HG02885 (cell line): ENCODE data around the gene RFPL1.
"Not testable (repeated sequence)": the region's sequence is repeated elsewhere in the genome, so short reads cannot be mapped to it uniquely, and the experiment has no call there.

Source experiments
- ATAC-seq: cut with Tn5 transposase; IDR thresholded peaks from one replicate; pipeline ENCODE4 v1.9.1; 2021; ENCODE audit warnings: mild to moderate bottlenecking; ENCODE audit not compliant: unreplicated experiment, poor library complexity

RFPL1 gene

GRCh38 chr22:29438283-29438682, at the start of gene RFPL1:
Gene RFPL1 (plus strand): TSS chr22:29438583.
- ATAC-seq: not testable (repeated sequence)

GRCh38 chr22:29388759-29389090, 49.7 kb upstream of the RFPL1 start:
- ATAC-seq: peak; percentile 20

DNA sequence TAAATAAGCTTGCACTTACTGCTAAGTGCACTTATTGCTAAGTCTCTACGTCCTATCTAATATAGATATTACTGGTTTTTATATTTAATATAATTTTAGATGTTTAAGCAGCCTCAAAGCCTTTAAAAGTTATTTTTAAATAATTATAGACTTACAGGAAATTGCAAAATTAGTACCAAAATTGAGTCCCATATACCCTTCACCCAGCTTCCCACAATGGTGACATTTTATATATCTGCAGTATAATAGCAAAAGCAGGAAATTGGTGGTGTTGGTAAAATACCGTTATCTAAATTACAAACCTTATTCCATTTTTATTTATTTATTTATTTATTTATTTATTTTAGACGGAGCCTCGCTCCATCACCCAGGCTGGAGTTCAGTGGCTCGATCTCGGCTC, 48.1 kb upstream of the RFPL1 start:
- ATAC-seq: no peak

- ATAC-seq: no peak
Observed at GRCh38 chr22:29391546-29391945, 46.8 kb upstream of the RFPL1 start.

- ATAC-seq: no peak
Observed at GRCh38 chr22:29393019-29393608, 45.3 kb upstream of the RFPL1 start.

GRCh38 chr22:29394931-29395581, 43.3 kb upstream of the RFPL1 start:
- ATAC-seq: peak; percentile 45

GRCh38 chr22:29396126-29396525, 42.3 kb upstream of the RFPL1 start:
- no peak for ATAC-seq

DNA sequence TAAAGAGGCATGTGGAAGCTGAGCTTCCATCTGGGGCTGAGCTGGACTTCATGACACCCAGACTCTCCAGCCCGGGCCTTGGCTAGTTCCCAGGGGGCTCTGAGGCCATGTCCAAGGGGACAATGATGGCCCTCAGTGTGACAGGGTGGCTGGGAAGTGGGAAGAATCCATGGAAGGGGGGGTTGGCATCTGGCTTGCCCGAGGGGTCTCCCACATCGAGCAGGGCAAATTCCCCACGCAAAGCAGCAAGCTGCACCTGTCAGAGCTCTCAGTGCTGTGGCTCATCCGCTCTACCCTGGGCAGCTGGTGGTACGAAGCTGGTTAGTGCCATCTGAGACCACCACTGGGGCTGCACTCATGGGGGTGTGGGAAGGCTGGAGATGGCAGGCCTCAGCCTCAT, 40.6 kb upstream of the RFPL1 start:
- ATAC-seq: no peak

- ATAC-seq: no peak
Observed at GRCh38 chr22:29400576-29400975, 37.8 kb upstream of the RFPL1 start.

DNA sequence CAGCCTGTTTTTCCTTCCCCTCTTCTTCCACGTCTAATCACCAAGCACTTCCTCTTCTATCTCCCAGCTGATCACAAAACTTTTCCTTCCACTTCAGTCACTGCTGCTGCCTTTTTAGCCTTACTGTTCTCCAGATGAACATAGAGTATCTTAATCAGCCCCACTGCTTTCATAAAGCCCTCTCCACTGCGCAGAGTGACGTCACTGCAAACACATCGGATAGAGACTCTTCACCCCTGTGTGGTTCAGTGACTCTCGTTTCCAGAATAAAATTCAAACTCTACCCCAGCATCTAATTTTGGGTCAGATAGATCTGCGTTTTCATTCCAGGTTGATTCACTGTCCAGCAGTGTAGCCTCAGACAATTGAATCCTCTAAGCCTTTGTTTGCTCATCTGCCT, 36.8 kb upstream of the RFPL1 start:
- ATAC-seq: not testable (repeated sequence)

- ATAC-seq: no peak
Observed at GRCh38 chr22:29408940-29409339, 29.4 kb upstream of the RFPL1 start.

DNA sequence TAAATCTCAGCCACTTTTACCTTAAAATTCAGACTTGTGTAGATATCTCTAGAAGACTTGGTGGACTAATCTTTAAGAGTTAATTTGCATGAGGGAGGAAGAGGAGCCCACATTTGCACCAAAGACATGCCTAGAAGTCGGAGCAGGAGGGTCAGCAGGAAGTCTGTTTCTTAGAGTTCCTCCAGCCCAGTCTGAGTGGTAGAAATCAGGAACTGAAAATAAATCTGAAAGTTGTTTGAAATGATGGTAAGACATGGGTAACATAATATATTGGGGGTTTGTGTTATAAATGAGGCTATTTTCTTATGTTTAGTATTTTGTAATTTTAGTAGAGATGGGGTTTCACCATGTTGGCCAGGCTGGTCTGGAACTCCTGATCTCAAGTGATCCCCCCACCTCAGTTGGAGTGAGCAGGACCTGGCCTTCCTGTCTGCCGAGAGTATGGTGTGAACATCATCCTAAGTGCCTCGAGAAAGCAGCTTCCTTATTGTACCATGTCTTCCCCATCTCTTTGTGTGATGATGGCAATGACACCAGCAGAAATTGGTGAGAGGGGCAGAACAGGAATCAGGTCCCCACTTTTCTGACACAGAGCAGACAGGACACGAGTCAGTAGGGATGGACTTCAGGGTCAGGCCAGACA, 26.7 kb upstream of the RFPL1 start:
- ATAC-seq: not testable (repeated sequence)

DNA sequence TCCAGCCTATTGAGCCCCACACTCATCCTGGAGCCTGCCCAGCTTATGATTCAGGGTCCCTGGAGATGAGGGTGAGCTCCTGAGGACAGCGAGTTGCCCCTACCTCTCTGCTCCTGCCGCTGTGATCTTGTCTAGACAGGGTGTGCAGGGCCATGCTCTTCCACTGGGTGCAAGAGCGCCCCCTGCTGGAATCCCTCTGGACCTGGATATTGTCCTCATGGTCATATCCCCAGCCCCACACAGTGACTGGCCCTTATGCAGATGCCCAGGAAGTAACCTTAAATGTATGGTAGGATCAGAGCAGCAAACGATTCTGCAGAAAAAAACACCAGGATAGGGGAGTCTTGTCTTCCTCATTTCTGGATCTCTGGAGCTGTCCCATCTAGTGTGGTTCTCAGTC, 25.6 kb upstream of the RFPL1 start:
- ATAC-seq: peak; percentile 43

DNA sequence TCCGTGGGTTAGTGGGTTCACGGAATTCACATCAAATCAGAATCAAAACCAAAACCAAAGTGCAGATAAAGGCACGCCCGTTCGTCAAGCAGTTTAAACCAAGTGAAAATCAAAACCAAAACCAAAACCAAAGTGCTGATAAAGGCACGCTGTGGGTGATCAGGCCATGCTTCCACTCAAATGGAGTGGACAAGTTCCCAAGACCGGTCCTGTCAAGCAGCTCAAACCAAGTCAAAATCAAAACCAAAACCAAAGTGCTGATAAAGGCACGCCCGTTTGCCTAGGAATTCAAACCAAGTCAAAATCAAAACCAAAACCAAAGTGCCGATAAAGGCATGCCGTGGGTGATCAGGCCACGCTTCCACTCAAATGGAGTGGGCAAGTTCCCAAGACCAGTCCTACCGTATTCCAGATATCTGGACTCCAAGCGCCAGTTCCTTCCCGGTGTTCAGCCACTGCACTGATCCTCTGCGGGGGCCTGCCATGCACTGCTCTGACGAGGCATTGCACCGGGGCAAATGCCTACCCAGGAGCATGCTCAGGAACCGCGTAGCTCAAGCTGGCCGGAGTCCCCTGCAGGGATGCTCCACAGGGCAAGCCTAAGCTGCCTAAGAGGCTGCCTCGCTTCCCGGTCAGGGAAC, 23.3 kb upstream of the RFPL1 start:
- not testable (repeated sequence) for ATAC-seq

DNA sequence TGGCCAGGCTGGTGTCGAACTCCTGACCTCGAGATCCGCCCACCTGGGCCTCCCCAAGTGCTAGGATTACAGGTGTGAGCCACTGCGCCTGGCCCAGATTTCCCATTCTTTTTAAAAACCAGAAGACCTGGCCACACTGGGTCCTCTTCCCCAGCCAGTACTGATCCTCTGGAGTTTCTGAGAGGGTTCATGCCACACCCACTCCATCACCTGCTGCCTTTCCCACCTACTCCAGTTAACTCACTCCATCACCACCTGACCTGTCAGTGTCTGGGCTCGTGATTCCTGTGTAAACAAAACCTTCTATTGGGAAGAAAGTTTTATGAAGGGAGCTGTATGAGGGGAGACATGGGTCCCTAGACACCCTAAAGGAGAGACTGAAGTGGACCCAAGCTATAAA, 19.7 kb upstream of the RFPL1 start:
- not testable (repeated sequence) for ATAC-seq

DNA sequence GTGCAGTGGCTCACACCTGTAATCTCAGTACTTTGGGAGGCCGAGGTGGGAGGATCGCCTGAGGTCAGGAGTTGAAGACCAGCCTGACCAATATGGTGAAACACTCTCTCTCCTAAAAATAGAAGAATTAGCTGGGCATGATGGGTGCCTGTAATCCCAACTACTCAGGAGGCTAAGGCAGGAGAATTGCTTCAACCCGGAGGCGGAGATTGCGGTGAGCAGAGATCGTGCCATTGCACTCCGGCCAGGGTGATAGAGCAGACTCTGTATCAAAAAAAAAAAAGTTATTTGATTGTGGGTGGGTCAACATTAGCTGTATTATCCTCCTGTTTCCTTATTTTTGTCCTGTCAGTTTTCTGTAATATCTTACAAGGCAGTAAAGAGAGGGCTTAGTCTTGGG, 11.9 kb upstream of the RFPL1 start:
- ATAC-seq: no peak

DNA sequence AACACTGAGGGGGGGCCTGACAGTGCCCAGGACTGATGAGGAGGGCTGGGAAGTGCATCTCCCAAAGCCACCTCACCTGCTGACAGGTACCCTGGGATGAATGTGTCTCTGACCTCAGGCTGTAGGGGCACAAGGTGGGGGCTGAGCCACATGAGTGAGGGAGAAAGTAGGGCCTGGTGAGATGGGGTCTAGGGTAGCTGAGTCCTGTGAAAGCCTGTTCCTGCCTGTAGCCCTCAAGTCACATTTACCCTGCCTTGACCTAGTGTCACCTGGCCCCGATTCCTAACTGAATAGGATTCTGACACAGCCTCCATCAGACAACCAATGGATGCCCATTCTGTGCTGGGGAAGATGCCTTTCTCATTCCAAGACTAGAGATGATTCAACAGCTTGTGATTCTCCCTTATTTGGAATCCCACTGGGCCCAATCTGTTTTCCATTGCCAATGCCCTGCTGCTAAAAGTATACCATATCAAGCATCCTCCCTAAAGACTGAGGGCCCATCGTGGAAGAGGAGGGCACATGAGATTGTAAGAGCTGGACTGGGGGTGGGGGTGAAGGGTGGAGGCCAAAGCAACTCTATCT, 11.1 kb upstream of the RFPL1 start:
- no peak for ATAC-seq

- ATAC-seq: no peak
Observed at GRCh38 chr22:29431986-29432385, 6.4 kb upstream of the RFPL1 start.

- ATAC-seq: no peak
Observed at GRCh38 chr22:29433856-29434255, 4.5 kb upstream of the RFPL1 start.

DNA sequence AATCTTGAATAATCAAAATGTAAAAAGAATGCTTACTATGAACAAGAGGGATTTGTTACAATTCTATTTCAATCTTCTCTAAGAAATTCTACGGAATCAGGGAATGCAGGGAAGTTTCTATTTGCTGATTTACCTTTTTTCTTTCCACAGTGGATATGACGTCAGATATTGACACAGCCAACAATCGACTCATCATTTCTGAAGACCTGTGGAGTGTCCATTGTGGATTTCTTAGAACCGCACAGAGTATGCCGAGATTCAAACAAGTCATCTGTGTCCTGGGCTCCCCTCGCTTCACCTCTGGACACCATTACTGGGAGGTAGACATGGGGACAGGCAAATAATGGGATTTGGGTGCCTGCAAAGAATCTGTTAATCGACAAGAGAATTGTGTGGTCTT, 4.1 kb upstream of the RFPL1 start:
- ATAC-seq: no peak
